ENCODE measurements around the gene LTBR.
"Not testable (repeated sequence)": the region's sequence is repeated elsewhere in the genome, so short reads cannot be mapped to it uniquely, and the experiment has no call there.

Gene LTBR

GRCh38 chr12:6425590-6426531, 41.9 kb downstream of the LTBR start:
- DNase-seq (ENCODE audit: low read depth, low spot score): no peak

- no peak for DNase-seq (ENCODE audit: low read depth, low spot score)
Measured at GRCh38 chr12:6426882-6427671, 43.1 kb downstream of the LTBR start.

- not testable (repeated sequence) for DNase-seq (ENCODE audit: low read depth, low spot score)
Measured at GRCh38 chr12:6427796-6428195, 43.8 kb downstream of the LTBR start.

DNA sequence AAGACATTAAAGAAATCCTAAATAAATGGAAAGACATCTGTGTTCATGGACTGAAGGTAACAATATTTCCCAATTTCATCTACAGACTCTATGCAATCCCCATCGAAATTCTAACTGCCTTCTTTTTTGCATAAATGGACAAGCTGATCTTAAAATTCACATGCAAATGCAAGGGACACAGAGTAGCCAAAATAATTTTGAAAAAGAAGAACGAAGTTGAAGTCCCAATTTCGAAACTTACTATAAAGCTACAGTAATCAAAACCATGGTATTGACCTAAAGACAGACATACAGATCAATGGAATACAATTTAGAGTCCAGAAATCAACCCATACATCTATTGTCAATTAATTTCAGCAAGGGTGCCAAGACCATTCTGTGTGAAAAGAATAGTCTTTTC, 44.4 kb downstream of the LTBR start:
- DNase-seq (ENCODE audit: low read depth, low spot score): no peak

GRCh38 chr12:6430124-6430989, 46.4 kb downstream of the LTBR start:
- DNase-seq (ENCODE audit: low read depth, low spot score): no peak

DNA sequence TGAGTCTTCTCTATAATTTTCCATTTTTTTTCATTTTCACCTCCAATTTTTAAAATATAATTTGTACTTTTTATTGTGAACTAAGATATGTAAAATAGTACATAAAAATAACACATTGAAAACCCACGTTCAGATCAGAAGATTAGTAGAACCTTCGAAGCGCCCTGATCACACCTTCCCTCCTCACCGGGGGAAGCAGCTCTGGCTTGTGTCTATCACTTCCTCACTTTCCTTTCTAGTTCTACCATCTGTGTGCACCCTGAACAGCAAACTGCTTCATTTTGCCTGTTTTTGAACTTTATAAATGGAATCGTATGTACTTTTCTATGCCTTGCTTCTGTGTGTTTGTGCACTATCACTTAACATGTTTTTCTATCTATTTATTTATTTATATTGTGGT, 49.0 kb downstream of the LTBR start:
- no peak for DNase-seq (ENCODE audit: low read depth, low spot score)

GRCh38 chr12:6434205-6435140, 50.5 kb downstream of the LTBR start:
- no peak for DNase-seq (ENCODE audit: low read depth, low spot score)

GRCh38 chr12:6435961-6436715, 52.2 kb downstream of the LTBR start:
- no peak for DNase-seq (ENCODE audit: low read depth, low spot score)

DNA sequence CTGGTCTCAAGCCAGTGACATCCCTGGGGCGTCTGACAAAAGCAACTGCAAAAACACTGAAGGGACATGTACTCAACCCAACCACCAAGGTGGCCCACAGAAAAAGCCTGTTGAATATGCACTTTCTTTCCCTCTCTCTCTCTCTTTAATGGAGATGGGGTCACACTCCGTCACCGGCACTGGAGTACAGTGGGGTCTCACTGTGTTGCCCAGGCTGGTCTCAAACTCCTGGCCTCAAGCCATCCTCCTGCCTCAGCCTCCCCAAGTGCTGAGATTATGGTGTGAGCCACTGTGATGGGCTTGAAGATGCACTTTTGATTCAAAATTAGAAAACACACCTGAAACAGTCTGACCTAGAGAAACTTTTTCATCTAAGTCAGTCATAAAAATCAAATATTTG, 53.6 kb downstream of the LTBR start:
- DNase-seq (ENCODE audit: low read depth, low spot score): no peak

DNA sequence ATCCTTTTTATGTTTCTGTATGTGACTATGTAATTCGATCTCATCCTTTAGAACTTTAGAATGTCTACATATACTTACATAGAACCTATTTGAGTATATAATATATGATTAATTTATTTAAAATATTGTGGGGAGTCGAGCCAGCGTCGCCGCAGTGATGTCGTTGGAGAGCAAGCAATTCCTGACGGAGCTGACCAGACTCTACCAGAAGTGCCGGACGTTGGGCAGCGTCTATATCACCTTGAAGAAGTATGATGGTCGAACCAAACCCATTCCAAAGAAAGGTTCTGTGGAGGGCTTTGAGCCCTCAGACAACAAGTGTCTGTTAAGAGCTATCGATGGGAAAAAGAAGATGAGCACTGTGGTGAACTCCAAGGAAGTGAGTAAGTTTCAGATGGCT, 54.4 kb downstream of the LTBR start:
- no peak for DNase-seq (ENCODE audit: low read depth, low spot score)

GRCh38 chr12:6440391-6440790, 56.4 kb downstream of the LTBR start:
- no peak for DNase-seq (ENCODE audit: low read depth, low spot score)
